Gastrocnemius medialis (tissue), 4 donors: Measurements from ENCODE around the gene MTARC2.

Experiments used
- POLR2A ChIP-seq, 2 donors: fragments of 450-650 bp; IDR thresholded peaks; one replicate each; pipeline ENCODE4 v1.6.1; 2017; ENCODE audit warnings: antibody characterized with exemption in 2 of 2, mild to moderate bottlenecking in 2 of 2, moderate library complexity in 2 of 2
- TF ChIP-seq, protein P1 (sequence below), 5 experiments: fragments of 450-650 bp in 3 of 5; fragments of 200-600 bp in 2 of 5; sonication (generic) in 2 of 5; IDR thresholded peaks in 4 of 5; conservative IDR thresholded peaks in 1 of 5; 1 replicate in 4 of 5; 2 replicates in 1 of 5; pipeline ENCODE4 v1.5.1; 2016 to 2019; ENCODE audit warnings: antibody characterized with exemption in 5 of 5, mild to moderate bottlenecking in 3 of 5, moderate library complexity in 3 of 5

DNA sequence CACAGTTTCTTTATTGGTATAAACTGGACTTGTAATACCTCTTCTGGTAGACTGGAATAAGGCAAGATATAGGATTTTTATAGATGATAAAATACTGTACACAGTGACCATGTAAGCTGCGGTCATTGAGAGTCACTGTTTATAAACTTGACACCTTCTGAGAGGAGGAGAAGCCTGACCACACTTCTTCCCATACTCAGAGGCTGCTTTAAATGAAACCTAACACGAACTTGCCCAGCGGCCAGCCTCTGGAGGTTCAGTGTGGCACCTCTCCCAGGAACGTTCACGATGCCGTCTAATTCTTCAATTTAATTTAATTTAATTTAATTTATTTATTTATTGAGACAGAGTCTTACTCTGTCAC, 61.0 kb downstream of the MTARC2 start:
- TF ChIP-seq POLR2A (IDR thresholded peaks at IDR 0.05) = no peak
- TF ChIP-seq, protein P1, sequence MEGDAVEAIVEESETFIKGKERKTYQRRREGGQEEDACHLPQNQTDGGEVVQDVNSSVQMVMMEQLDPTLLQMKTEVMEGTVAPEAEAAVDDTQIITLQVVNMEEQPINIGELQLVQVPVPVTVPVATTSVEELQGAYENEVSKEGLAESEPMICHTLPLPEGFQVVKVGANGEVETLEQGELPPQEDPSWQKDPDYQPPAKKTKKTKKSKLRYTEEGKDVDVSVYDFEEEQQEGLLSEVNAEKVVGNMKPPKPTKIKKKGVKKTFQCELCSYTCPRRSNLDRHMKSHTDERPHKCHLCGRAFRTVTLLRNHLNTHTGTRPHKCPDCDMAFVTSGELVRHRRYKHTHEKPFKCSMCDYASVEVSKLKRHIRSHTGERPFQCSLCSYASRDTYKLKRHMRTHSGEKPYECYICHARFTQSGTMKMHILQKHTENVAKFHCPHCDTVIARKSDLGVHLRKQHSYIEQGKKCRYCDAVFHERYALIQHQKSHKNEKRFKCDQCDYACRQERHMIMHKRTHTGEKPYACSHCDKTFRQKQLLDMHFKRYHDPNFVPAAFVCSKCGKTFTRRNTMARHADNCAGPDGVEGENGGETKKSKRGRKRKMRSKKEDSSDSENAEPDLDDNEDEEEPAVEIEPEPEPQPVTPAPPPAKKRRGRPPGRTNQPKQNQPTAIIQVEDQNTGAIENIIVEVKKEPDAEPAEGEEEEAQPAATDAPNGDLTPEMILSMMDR (IDR thresholded peaks at IDR 0.05 in 4 of 5, conservative IDR thresholded peaks at IDR 0.05 in 1 of 5) = no peak
